ENCODE measurements around the gene SFRP2.

SFRP2 gene

GRCh38 chr4:153788413-153789276, at the start of gene SFRP2:
SFRP2 (minus strand) TSS chr4:153789083; CDS start chr4:153788835, 248 bp downstream.
- DNase-seq (ENCODE audit: low read depth in 3 of 3) = no peak

GRCh38 chr4:153838564-153838963, 49.7 kb upstream of the SFRP2 start:
- DNase-seq (ENCODE audit: low read depth in 3 of 3) = no peak

- DNase-seq (ENCODE audit: low read depth in 3 of 3) = no peak
These were observed 46.0 kb upstream of the SFRP2 start for GRCh38 chr4:153834901-153835300.

- no peak for DNase-seq (ENCODE audit: low read depth in 3 of 3)
These were observed 43.9 kb upstream of the SFRP2 start for GRCh38 chr4:153832720-153833287.

GRCh38 chr4:153832054-153832453, 43.2 kb upstream of the SFRP2 start:
- DNase-seq (ENCODE audit: low read depth in 3 of 3) = no peak

- DNase-seq (ENCODE audit: low read depth in 3 of 3) = no peak
These were observed 42.4 kb upstream of the SFRP2 start for GRCh38 chr4:153831245-153831644.

GRCh38 chr4:153825691-153826090, 36.8 kb upstream of the SFRP2 start:
- no peak for DNase-seq (ENCODE audit: low read depth in 3 of 3)

- no peak for DNase-seq (ENCODE audit: low read depth in 3 of 3)
These were observed 36.2 kb upstream of the SFRP2 start for GRCh38 chr4:153825126-153825525.

GRCh38 chr4:153824501-153824900, 35.6 kb upstream of the SFRP2 start:
- DNase-seq (ENCODE audit: low read depth in 3 of 3) = no peak

- no peak for DNase-seq (ENCODE audit: low read depth in 3 of 3)
These were observed 34.6 kb upstream of the SFRP2 start for GRCh38 chr4:153823483-153823882.

GRCh38 chr4:153822316-153822715, 33.4 kb upstream of the SFRP2 start:
- no peak for DNase-seq (ENCODE audit: low read depth in 3 of 3)

GRCh38 chr4:153817466-153817865, 28.6 kb upstream of the SFRP2 start:
- DNase-seq (ENCODE audit: low read depth in 3 of 3) = no peak

- DNase-seq (ENCODE audit: low read depth in 3 of 3) = no peak
These were observed 27.7 kb upstream of the SFRP2 start for GRCh38 chr4:153816542-153816941.

- no peak for DNase-seq (ENCODE audit: low read depth in 3 of 3)
These were observed 25.9 kb upstream of the SFRP2 start for GRCh38 chr4:153814789-153815188.

GRCh38 chr4:153809916-153810810, 21.3 kb upstream of the SFRP2 start:
- DNase-seq (ENCODE audit: low read depth in 3 of 3) = no peak

- DNase-seq (ENCODE audit: low read depth in 3 of 3) = no peak
These were observed 20.4 kb upstream of the SFRP2 start for GRCh38 chr4:153809307-153809706.

GRCh38 chr4:153808175-153808574, 19.3 kb upstream of the SFRP2 start:
- no peak for DNase-seq (ENCODE audit: low read depth in 3 of 3)

- DNase-seq (ENCODE audit: low read depth in 3 of 3) = no peak
These were observed 17.2 kb upstream of the SFRP2 start for GRCh38 chr4:153806073-153806472.

GRCh38 chr4:153804722-153805121, 15.8 kb upstream of the SFRP2 start:
- DNase-seq (ENCODE audit: low read depth in 3 of 3) = no peak

- no peak for DNase-seq (ENCODE audit: low read depth in 3 of 3)
These were observed 10.8 kb upstream of the SFRP2 start for GRCh38 chr4:153799694-153800074.

- DNase-seq (ENCODE audit: low read depth in 3 of 3) = no peak
These were observed 10.2 kb upstream of the SFRP2 start for GRCh38 chr4:153798901-153799693.

GRCh38 chr4:153798420-153798819, 9.5 kb upstream of the SFRP2 start:
- DNase-seq (ENCODE audit: low read depth in 3 of 3) = no peak
